Measurements from ENCODE around the gene TOP2A. TPM values are rescaled to one million over a fixed set of nuclear protein-coding genes. Genes with fewer than 3 reads are reported as not detected.

The TOP2A gene
- total and polyA plus RNA-seq, 9 of the 15 experiments (the other 6 are each of a cell fraction or from before 2014, with no cell fraction given): 133 to 347 (median 259) TPM

DNA sequence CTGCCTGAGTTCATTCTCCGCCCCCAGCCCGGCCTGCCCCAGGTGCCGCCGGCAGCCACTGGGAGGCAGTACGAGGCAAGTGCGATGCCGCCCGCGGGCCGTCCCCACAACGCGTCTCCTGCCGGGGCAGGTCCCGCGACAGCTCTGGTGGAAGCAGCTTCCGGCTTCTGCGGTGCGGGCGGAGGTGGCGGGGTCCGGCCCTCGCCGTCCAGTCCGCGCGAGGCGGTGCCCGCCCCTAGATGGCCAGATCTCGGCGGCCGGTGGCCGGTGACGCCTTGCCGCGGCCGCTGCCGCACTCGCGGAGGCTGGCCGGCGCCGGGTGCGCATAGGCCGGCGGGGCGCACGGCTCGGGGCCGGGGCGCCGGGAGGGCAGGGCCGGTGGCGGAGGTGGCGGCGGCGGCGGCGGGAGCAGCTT, 55.0 kb downstream of the TOP2A start (continued):
- TF ChIP-seq ERF (CRISPR knock-in tag; IDR thresholded peaks at IDR 0.05): no peak
- TF ChIP-seq ZSCAN32 (CRISPR knock-in tag; IDR thresholded peaks at IDR 0.05): no peak
- no peak for TF ChIP-seq SIN3B (IDR thresholded peaks at IDR 0.05; ENCODE audit: low read depth)
- TF ChIP-seq CBX1 (IDR thresholded peaks at IDR 0.05; ENCODE audit: low read depth): peak; percentile 43
- TF ChIP-seq, protein P1, sequence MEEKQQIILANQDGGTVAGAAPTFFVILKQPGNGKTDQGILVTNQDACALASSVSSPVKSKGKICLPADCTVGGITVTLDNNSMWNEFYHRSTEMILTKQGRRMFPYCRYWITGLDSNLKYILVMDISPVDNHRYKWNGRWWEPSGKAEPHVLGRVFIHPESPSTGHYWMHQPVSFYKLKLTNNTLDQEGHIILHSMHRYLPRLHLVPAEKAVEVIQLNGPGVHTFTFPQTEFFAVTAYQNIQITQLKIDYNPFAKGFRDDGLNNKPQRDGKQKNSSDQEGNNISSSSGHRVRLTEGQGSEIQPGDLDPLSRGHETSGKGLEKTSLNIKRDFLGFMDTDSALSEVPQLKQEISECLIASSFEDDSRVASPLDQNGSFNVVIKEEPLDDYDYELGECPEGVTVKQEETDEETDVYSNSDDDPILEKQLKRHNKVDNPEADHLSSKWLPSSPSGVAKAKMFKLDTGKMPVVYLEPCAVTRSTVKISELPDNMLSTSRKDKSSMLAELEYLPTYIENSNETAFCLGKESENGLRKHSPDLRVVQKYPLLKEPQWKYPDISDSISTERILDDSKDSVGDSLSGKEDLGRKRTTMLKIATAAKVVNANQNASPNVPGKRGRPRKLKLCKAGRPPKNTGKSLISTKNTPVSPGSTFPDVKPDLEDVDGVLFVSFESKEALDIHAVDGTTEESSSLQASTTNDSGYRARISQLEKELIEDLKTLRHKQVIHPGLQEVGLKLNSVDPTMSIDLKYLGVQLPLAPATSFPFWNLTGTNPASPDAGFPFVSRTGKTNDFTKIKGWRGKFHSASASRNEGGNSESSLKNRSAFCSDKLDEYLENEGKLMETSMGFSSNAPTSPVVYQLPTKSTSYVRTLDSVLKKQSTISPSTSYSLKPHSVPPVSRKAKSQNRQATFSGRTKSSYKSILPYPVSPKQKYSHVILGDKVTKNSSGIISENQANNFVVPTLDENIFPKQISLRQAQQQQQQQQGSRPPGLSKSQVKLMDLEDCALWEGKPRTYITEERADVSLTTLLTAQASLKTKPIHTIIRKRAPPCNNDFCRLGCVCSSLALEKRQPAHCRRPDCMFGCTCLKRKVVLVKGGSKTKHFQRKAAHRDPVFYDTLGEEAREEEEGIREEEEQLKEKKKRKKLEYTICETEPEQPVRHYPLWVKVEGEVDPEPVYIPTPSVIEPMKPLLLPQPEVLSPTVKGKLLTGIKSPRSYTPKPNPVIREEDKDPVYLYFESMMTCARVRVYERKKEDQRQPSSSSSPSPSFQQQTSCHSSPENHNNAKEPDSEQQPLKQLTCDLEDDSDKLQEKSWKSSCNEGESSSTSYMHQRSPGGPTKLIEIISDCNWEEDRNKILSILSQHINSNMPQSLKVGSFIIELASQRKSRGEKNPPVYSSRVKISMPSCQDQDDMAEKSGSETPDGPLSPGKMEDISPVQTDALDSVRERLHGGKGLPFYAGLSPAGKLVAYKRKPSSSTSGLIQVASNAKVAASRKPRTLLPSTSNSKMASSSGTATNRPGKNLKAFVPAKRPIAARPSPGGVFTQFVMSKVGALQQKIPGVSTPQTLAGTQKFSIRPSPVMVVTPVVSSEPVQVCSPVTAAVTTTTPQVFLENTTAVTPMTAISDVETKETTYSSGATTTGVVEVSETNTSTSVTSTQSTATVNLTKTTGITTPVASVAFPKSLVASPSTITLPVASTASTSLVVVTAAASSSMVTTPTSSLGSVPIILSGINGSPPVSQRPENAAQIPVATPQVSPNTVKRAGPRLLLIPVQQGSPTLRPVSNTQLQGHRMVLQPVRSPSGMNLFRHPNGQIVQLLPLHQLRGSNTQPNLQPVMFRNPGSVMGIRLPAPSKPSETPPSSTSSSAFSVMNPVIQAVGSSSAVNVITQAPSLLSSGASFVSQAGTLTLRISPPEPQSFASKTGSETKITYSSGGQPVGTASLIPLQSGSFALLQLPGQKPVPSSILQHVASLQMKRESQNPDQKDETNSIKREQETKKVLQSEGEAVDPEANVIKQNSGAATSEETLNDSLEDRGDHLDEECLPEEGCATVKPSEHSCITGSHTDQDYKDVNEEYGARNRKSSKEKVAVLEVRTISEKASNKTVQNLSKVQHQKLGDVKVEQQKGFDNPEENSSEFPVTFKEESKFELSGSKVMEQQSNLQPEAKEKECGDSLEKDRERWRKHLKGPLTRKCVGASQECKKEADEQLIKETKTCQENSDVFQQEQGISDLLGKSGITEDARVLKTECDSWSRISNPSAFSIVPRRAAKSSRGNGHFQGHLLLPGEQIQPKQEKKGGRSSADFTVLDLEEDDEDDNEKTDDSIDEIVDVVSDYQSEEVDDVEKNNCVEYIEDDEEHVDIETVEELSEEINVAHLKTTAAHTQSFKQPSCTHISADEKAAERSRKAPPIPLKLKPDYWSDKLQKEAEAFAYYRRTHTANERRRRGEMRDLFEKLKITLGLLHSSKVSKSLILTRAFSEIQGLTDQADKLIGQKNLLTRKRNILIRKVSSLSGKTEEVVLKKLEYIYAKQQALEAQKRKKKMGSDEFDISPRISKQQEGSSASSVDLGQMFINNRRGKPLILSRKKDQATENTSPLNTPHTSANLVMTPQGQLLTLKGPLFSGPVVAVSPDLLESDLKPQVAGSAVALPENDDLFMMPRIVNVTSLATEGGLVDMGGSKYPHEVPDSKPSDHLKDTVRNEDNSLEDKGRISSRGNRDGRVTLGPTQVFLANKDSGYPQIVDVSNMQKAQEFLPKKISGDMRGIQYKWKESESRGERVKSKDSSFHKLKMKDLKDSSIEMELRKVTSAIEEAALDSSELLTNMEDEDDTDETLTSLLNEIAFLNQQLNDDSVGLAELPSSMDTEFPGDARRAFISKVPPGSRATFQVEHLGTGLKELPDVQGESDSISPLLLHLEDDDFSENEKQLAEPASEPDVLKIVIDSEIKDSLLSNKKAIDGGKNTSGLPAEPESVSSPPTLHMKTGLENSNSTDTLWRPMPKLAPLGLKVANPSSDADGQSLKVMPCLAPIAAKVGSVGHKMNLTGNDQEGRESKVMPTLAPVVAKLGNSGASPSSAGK (IDR thresholded peaks at IDR 0.05): peak; percentile 69; the same call in 1 of the 2 replicates
- TF ChIP-seq ZBTB1 (CRISPR knock-in tag; IDR thresholded peaks at IDR 0.05; ENCODE audit: borderline replicate concordance, low read depth): 0 out of 2 replicates have a peak, but pooled peaks have one; percentile 23
- TF ChIP-seq HMG20B (CRISPR knock-in tag; IDR thresholded peaks at IDR 0.05): no peak
- peak; percentile 23; the same call in 1 of the 2 replicates for TF ChIP-seq KLF13 (tag; IDR thresholded peaks at IDR 0.05; ENCODE audit: borderline replicate concordance, low read depth)
- TF ChIP-seq, protein P2, sequence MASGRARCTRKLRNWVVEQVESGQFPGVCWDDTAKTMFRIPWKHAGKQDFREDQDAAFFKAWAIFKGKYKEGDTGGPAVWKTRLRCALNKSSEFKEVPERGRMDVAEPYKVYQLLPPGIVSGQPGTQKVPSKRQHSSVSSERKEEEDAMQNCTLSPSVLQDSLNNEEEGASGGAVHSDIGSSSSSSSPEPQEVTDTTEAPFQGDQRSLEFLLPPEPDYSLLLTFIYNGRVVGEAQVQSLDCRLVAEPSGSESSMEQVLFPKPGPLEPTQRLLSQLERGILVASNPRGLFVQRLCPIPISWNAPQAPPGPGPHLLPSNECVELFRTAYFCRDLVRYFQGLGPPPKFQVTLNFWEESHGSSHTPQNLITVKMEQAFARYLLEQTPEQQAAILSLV (tag; IDR thresholded peaks at IDR 0.05): no peak
- TF ChIP-seq, protein P3, sequence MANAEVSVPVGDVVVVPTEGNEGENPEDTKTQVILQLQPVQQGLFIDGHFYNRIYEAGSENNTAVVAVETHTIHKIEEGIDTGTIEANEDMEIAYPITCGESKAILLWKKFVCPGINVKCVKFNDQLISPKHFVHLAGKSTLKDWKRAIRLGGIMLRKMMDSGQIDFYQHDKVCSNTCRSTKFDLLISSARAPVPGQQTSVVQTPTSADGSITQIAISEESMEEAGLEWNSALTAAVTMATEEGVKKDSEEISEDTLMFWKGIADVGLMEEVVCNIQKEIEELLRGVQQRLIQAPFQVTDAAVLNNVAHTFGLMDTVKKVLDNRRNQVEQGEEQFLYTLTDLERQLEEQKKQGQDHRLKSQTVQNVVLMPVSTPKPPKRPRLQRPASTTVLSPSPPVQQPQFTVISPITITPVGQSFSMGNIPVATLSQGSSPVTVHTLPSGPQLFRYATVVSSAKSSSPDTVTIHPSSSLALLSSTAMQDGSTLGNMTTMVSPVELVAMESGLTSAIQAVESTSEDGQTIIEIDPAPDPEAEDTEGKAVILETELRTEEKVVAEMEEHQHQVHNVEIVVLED (CRISPR knock-in tag; IDR thresholded peaks at IDR 0.05): no peak
- TF ChIP-seq, protein P4, sequence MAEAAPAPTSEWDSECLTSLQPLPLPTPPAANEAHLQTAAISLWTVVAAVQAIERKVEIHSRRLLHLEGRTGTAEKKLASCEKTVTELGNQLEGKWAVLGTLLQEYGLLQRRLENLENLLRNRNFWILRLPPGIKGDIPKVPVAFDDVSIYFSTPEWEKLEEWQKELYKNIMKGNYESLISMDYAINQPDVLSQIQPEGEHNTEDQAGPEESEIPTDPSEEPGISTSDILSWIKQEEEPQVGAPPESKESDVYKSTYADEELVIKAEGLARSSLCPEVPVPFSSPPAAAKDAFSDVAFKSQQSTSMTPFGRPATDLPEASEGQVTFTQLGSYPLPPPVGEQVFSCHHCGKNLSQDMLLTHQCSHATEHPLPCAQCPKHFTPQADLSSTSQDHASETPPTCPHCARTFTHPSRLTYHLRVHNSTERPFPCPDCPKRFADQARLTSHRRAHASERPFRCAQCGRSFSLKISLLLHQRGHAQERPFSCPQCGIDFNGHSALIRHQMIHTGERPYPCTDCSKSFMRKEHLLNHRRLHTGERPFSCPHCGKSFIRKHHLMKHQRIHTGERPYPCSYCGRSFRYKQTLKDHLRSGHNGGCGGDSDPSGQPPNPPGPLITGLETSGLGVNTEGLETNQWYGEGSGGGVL (CRISPR knock-in tag; IDR thresholded peaks at IDR 0.05): no peak
- TF ChIP-seq CHD1 (IDR thresholded peaks at IDR 0.05; ENCODE audit: low read length): no peak
